Stimulated activated CD8-positive, alpha-beta memory T cell treated with anti-CD3 and anti-CD28 coated beads, Interleukin-7, amount 100 ng/mL, for 48 hours (primary cell): ENCODE results near the gene BBOX1.
"Not testable (repeated sequence)": the region's sequence is repeated elsewhere in the genome, so short reads cannot be mapped to it uniquely, and the experiment has no call there.

Experiments
- DNase-seq, 2 donors: peaks; one replicate each; pipeline ENCODE4 v3.0.0-alpha.2; 2020; ENCODE audit warnings: low read depth in 1 of 2; ENCODE audit errors: extremely low read depth in 1 of 2

The BBOX1 gene

GRCh38 chr11:27083241-27083640 is 42.6 kb downstream of the BBOX1 start:
- DNase-seq = no peak

- no peak for DNase-seq
Observed at GRCh38 chr11:27083782-27084181, 43.2 kb downstream of the BBOX1 start.

- DNase-seq = no peak
Observed at GRCh38 chr11:27084518-27084917, 43.9 kb downstream of the BBOX1 start.

- DNase-seq = no peak
Observed at GRCh38 chr11:27085111-27085510, 44.5 kb downstream of the BBOX1 start.

GRCh38 chr11:27085605-27086004 is 45.0 kb downstream of the BBOX1 start:
- DNase-seq = no peak

GRCh38 chr11:27087432-27087831 is 46.8 kb downstream of the BBOX1 start:
- no peak for DNase-seq

- DNase-seq = no peak
Observed at GRCh38 chr11:27088353-27088752, 47.7 kb downstream of the BBOX1 start.

GRCh38 chr11:27089746-27090145 is 49.1 kb downstream of the BBOX1 start:
- no peak for DNase-seq

- not testable (repeated sequence) for DNase-seq
Observed at GRCh38 chr11:27090357-27090948, 49.8 kb downstream of the BBOX1 start.

- no peak for DNase-seq
Observed at GRCh38 chr11:27094120-27094519, 53.5 kb downstream of the BBOX1 start.

GRCh38 chr11:27095059-27095458 is 54.4 kb downstream of the BBOX1 start:
- DNase-seq = no peak

GRCh38 chr11:27095887-27096286 is 55.3 kb downstream of the BBOX1 start:
- DNase-seq = no peak

- DNase-seq = no peak
Observed at GRCh38 chr11:27097551-27097950, 56.9 kb downstream of the BBOX1 start.

- DNase-seq = no peak
Observed at GRCh38 chr11:27100534-27100933, 59.9 kb downstream of the BBOX1 start.

GRCh38 chr11:27107548-27107947 is 66.9 kb downstream of the BBOX1 start:
- DNase-seq = no peak

- no peak for DNase-seq
Observed at GRCh38 chr11:27108809-27109208, 68.2 kb downstream of the BBOX1 start.

GRCh38 chr11:27111896-27112295 is 71.3 kb downstream of the BBOX1 start:
- DNase-seq = no peak

- DNase-seq = no peak
Observed at GRCh38 chr11:27112946-27113345, 72.3 kb downstream of the BBOX1 start.

- no peak for DNase-seq
Observed at GRCh38 chr11:27115051-27115650, 74.5 kb downstream of the BBOX1 start.

GRCh38 chr11:27116684-27117083 is 76.1 kb downstream of the BBOX1 start:
- DNase-seq = no peak

GRCh38 chr11:27118371-27118770 is 77.8 kb downstream of the BBOX1 start:
- no peak for DNase-seq

- DNase-seq = no peak
Observed at GRCh38 chr11:27118949-27119348, 78.3 kb downstream of the BBOX1 start.

GRCh38 chr11:27119396-27119795 is 78.8 kb downstream of the BBOX1 start:
- no peak for DNase-seq
